Esophagus squamous epithelium (tissue), 5 donors: ENCODE measurements around the gene NGB. TPM values are rescaled to one million over a fixed set of nuclear protein-coding genes. Genes with fewer than 3 reads are reported as not detected.

Source experiments
- DNase-seq: peaks from one replicate; lab custom pipeline; 2025; lab: John Stamatoyannopoulos, UW
- H3K27ac ChIP-seq, 4 donors: fragments of 200-600 bp; sonication (generic); one replicate each; pipeline ENCODE4 v1.5.1; 2016 to 2019; ENCODE audit warnings: mild to moderate bottlenecking in 1 of 4
- H3K27me3 ChIP-seq, 4 donors: fragments of 200-600 bp; sonication (generic); 1 replicate in 3 of 4; 2 replicates in 1 of 4; pipeline versions ENCODE4 v1.5.1 to v1.6.0; 2017 to 2021; ENCODE audit warnings: antibody characterized with exemption in 1 of 4
- H3K36me3 ChIP-seq, 3 donors: fragments of 200-600 bp; sonication (generic); one replicate each; pipeline ENCODE4 v1.5.1; 2016 to 2019
- H3K4me1 ChIP-seq, 3 donors: fragments of 200-600 bp; sonication (generic); one replicate each; pipeline ENCODE4 v1.5.1; 2017 to 2019
- H3K4me3 ChIP-seq, 4 donors: fragments of 200-600 bp; sonication (generic); 1 replicate in 3 of 4; 2 replicates in 1 of 4; pipeline ENCODE4 v1.5.1; 2016 to 2019; ENCODE audit warnings: mild to moderate bottlenecking in 2 of 4, moderate library complexity in 1 of 4
- H3K9me3 ChIP-seq, 3 donors: fragments of 200-600 bp; sonication (generic); one replicate each; pipeline ENCODE4 v1.5.1; 2016 to 2019
- CTCF ChIP-seq, 6 experiments: fragments of 450-650 bp in 4 of 6; fragments of 200-600 bp in 2 of 6; sonication (generic) in 2 of 6; IDR thresholded peaks; one replicate each; pipeline ENCODE4 v1.5.1; 2016 to 2019; ENCODE audit warnings: antibody characterized with exemption in 6 of 6, mild to moderate bottlenecking in 4 of 6, moderate library complexity in 4 of 6
- POLR2A ChIP-seq, 4 donors: fragments of 450-650 bp; IDR thresholded peaks; one replicate each; pipeline ENCODE4 v1.6.1; 2017; ENCODE audit warnings: antibody characterized with exemption in 4 of 4, mild to moderate bottlenecking in 4 of 4, moderate library complexity in 3 of 4
- WGBS, 2 donors: methylation state at CpG; one replicate each; pipeline ENCODE4 v1.1.5; 2018; 5-methylcytosine and 5-hydroxymethylcytosine counted together
- intact Hi-C: fragments of 100-400 bp; cut with DNase I; formaldehyde crosslinking; loops from one replicate; pipeline ENCODE4 v1.15.0; 2022
- total RNA-seq, 4 donors: library from RNA; depleted of rRNA; stranded (reverse); fragments of >200 nt; gene quantifications; one replicate each; pipeline ENCODE4 v1.1.0, GENCODE V29; 2016
- donor health status: DM: yes; HTN: yes; CAD: no.

The NGB gene
- total RNA-seq, 4 donors from 2014 or later = not detected

GRCh38 chr14:77276959-77277358 lies 6.0 kb upstream of the NGB start:
- Histone ChIP-seq H3K27me3 (peaks cover 0 to 13% (median 0%) of the 10 kb centered on the region in 4 donors), H3K36me3 (peaks cover 9 to 55% (median 17%) of the 10 kb centered on the region in 3 donors), H3K9me3 (peaks cover 0 to 6% (median 0%) of the 10 kb centered on the region in 3 donors), H3K4me3 (no peak overlapping the region), H3K27ac (no peak overlapping the region), H3K4me1 (no peaks in the 10 kb centered on the region)
- intact Hi-C loops = no loop called here
- 87 to 96% methylated on average over 4 to 8 of the region's 12 CpGs for WGBS, 2 donors
- DNase-seq = no peak
- TF ChIP-seq POLR2A (IDR thresholded peaks at IDR 0.05) = no peak

- Histone ChIP-seq H3K36me3 (peaks cover 9 to 50% (median 17%) of the 10 kb centered on the region in 3 donors), H3K9me3 (peaks cover 0 to 6% (median 0%) of the 10 kb centered on the region in 3 donors), H3K27me3 (peaks cover under 1 to 19% (median 2%) of the 10 kb centered on the region in 4 donors), H3K4me1 (peaks cover 0 to 1% (median 0%) of the 10 kb centered on the region in 3 donors), H3K27ac (no peak overlapping the region), H3K4me3 (no peak overlapping the region)
- no peak for TF ChIP-seq CTCF (IDR thresholded peaks at IDR 0.05)
- TF ChIP-seq POLR2A (IDR thresholded peaks at IDR 0.05) = no peak
- no peak for DNase-seq
- intact Hi-C loops = no loop called here
- 84 to 88% methylated on average over 7 to 10 of the region's 15 CpGs for WGBS, 2 donors
These were observed 5.4 kb upstream of the NGB start for GRCh38 chr14:77276295-77276935.

GRCh38 chr14:77275601-77276017 lies 4.6 kb upstream of the NGB start:
- no peak for TF ChIP-seq POLR2A (IDR thresholded peaks at IDR 0.05)
- no peak for TF ChIP-seq CTCF (IDR thresholded peaks at IDR 0.05)
- Histone ChIP-seq H3K27me3 (peaks cover 7 to 27% (median 9%) of the 10 kb centered on the region in 4 donors), H3K9me3 (peaks cover 0 to 6% (median 0%) of the 10 kb centered on the region in 3 donors), H3K36me3 (peaks cover 9 to 48% (median 17%) of the 10 kb centered on the region in 3 donors), H3K27ac (no peak overlapping the region), H3K4me3 (no peak overlapping the region), H3K4me1 (peaks cover 3 to 9% (median 7%) of the 10 kb centered on the region in 3 donors)
- DNase-seq = no peak
- WGBS, 2 donors = 59 to 61% methylated on average over 4 to 8 of the region's 8 CpGs
- intact Hi-C loops = no loop called here

GRCh38 chr14:77275041-77275580 lies 4.1 kb upstream of the NGB start:
- TF ChIP-seq CTCF (IDR thresholded peaks at IDR 0.05) (no peak), POLR2A (IDR thresholded peaks at IDR 0.05) (no peak)
- Histone ChIP-seq H3K36me3 (peaks cover 9 to 43% (median 17%) of the 10 kb centered on the region in 3 donors), H3K4me1 (peaks cover 5 to 14% (median 11%) of the 10 kb centered on the region in 3 donors), H3K27ac (no peak overlapping the region), H3K4me3 (no peak overlapping the region), H3K27me3 (peaks cover 11 to 32% (median 12%) of the 10 kb centered on the region in 4 donors), H3K9me3 (peaks cover 0 to 6% (median 0%) of the 10 kb centered on the region in 3 donors)
- no peak for DNase-seq
- intact Hi-C loops = no loop called here
- 64 to 79% methylated on average over 5 of the region's 5 CpGs for WGBS, 2 donors

GRCh38 chr14:77273796-77274195 lies 2.8 kb upstream of the NGB start:
- no peak for DNase-seq
- Histone ChIP-seq H3K9me3 (peaks cover 0 to 6% (median 0%) of the 10 kb centered on the region in 3 donors), H3K36me3 (peaks cover 7 to 30% (median 8%) of the 10 kb centered on the region in 3 donors), H3K4me1 (peaks cover 5 to 23% (median 11%) of the 10 kb centered on the region in 3 donors), H3K27me3 (peaks cover 11 to 45% (median 14%) of the 10 kb centered on the region in 4 donors), H3K4me3 (no peak overlapping the region), H3K27ac (no peak overlapping the region)
- WGBS, 2 donors = 93 to 100% methylated on average over 1 to 3 of the region's 4 CpGs
- no peak for TF ChIP-seq CTCF (IDR thresholded peaks at IDR 0.05)
- no peak for TF ChIP-seq POLR2A (IDR thresholded peaks at IDR 0.05)
- intact Hi-C loops = no loop called here
